Colonic mucosa (tissue), 4 donors: ENCODE results near the gene FHL1. TPM values are rescaled to one million over a fixed set of nuclear protein-coding genes. Genes with fewer than 3 reads are reported as not detected.

ENCODE experiments used
- DNase-seq: peaks from one replicate; pipeline ENCODE4 v3.0.0-alpha.2; 2020
- H3K27ac ChIP-seq: fragments of 200-600 bp; one replicate; pipeline ENCODE4 v1.8.0; 2021
- H3K27me3 ChIP-seq: fragments of 200-600 bp; one replicate; pipeline ENCODE4 v1.8.0; 2021
- H3K36me3 ChIP-seq: fragments of 200-600 bp; one replicate; pipeline ENCODE4 v1.8.0; 2021
- H3K4me1 ChIP-seq: fragments of 200-600 bp; one replicate; pipeline ENCODE4 v1.8.0; 2021; ENCODE audit warnings: mild to moderate bottlenecking
- H3K4me3 ChIP-seq: fragments of 200-600 bp; one replicate; pipeline ENCODE4 v1.8.0; 2021
- H3K9ac ChIP-seq, 2 donors: one replicate each; pipeline ENCODE4 v1.7.0; 2013; ENCODE audit warnings: control low read depth in 2 of 2, low read depth in 2 of 2, low read length in 2 of 2
- H3K9me3 ChIP-seq: fragments of 200-600 bp; one replicate; pipeline ENCODE4 v1.8.0; 2021
- CTCF ChIP-seq: fragments of 200-600 bp; IDR thresholded peaks from one replicate; pipeline ENCODE4 v1.8.0; 2022; ENCODE audit warnings: antibody characterized with exemption, mild to moderate bottlenecking
- intact Hi-C: fragments of 100-400 bp; cut with DNase I; formaldehyde crosslinking; loops from one replicate; pipeline ENCODE4 v1.14.1; 2022
- total RNA-seq, 2 donors: library from RNA; stranded (reverse); fragmentation: NEBNext Ultra II Directional in 1 of 2; extraction: Animal tissue kit (Norgen Biotek cat#: 25700) in 1 of 2; gene quantifications; one replicate each; pipeline ENCODE4 v1.2.1, GENCODE V29; 2021
- donor health status: healthy.
- donor health status: DM: no; HTN: no; CAD: no.
- donor health status: DM: no; HTN: no; CAD: no.

FHL1 gene
- total RNA-seq, 2 donors from 2014 or later: 20.0 to 176 TPM

- H3K36me3 ChIP-seq: no peaks in the 10 kb centered on the region
- H3K4me3 ChIP-seq: no peak overlapping the region
- no peak overlapping the region for H3K27ac ChIP-seq
- no peak for DNase-seq
- H3K9ac ChIP-seq: no peak overlapping the region
- no peaks in the 10 kb centered on the region for H3K4me1 ChIP-seq
- TF ChIP-seq CTCF: no peak
- intact Hi-C loops: no loop called here
- no peaks in the 10 kb centered on the region for H3K27me3 ChIP-seq
- no peaks in the 10 kb centered on the region for H3K9me3 ChIP-seq
These were observed 16.2 kb upstream of the FHL1 start for GRCh38 chrX:136130931-136131833.

- Histone ChIP-seq H3K27me3 (no peaks in the 10 kb centered on the region), H3K9me3 (no peaks in the 10 kb centered on the region), H3K36me3 (no peaks in the 10 kb centered on the region), H3K27ac (no peak overlapping the region), H3K4me3 (no peak overlapping the region), H3K4me1 (no peaks in the 10 kb centered on the region), H3K9ac (no peak overlapping the region)
- no peak for TF ChIP-seq CTCF
- intact Hi-C loops: no loop called here
- DNase-seq: no peak
These were observed 8.4 kb upstream of the FHL1 start for GRCh38 chrX:136138939-136139338.

GRCh38 chrX:136141569-136141968, 5.8 kb upstream of the FHL1 start:
- intact Hi-C loops: no loop called here
- Histone ChIP-seq H3K9me3 (no peaks in the 10 kb centered on the region), H3K27me3 (no peaks in the 10 kb centered on the region), H3K27ac (no peak overlapping the region), H3K4me3 (no peak overlapping the region), H3K4me1 (no peaks in the 10 kb centered on the region), H3K9ac (no peak overlapping the region), H3K36me3 (no peaks in the 10 kb centered on the region)
- TF ChIP-seq CTCF: no peak
- DNase-seq: no peak

DNA sequence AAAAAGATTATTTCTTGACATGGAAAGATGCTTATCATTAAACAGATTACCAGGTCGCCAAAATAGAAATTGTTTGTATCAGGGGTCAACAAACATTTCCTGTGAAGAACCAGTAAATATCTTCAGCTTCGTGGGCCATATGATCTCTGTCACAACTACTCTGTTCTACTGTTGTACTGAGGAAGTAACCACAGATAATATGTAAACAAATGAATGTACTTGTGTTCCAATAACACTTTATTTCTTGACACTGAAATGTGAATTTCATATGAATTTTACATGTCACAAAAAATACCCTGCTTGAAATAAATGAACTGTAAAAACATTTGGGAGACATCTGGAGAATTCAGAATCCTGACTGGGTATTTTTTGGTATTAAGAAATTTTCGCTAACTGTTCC, 4.7 kb upstream of the FHL1 start:
- Histone ChIP-seq H3K9me3 (no peaks in the 10 kb centered on the region), H3K27me3 (no peaks in the 10 kb centered on the region), H3K4me1 (no peaks in the 10 kb centered on the region), H3K4me3 (no peak overlapping the region), H3K9ac (no peak overlapping the region), H3K36me3 (no peaks in the 10 kb centered on the region), H3K27ac (no peak overlapping the region)
- DNase-seq: no peak
- TF ChIP-seq CTCF: no peak
- intact Hi-C loops: no loop called here

DNA sequence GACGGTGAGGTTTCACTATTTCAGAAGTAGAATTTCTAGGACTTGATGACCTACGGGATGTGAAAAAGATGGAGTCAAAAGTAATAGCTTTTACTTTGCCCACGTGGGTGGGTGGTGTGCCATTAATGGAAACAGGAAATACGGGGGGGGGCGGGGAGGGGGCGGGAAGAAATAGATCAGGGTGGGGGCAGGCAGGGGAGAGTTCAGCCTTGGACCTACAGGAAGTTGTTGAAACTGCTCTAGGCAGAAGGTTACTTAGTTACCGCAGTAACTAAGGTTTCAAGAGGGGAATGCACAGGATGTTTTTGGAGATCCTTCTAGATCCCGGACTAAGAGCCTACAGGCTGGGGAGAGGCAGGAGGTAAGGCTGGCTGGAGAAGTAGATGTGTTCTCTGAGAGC, 3.6 kb upstream of the FHL1 start:
- Histone ChIP-seq H3K4me1 (no peaks in the 10 kb centered on the region), H3K36me3 (no peaks in the 10 kb centered on the region), H3K4me3 (no peak overlapping the region), H3K27ac (no peak overlapping the region), H3K27me3 (no peaks in the 10 kb centered on the region), H3K9me3 (no peaks in the 10 kb centered on the region), H3K9ac (no peak overlapping the region)
- intact Hi-C loops: no loop called here
- TF ChIP-seq CTCF: no peak
- no peak for DNase-seq
